Measurements from ENCODE around the gene MGAT5B. TPM values are rescaled to one million over a fixed set of nuclear protein-coding genes. Genes with fewer than 3 reads are reported as not detected.

Gene MGAT5B
- total RNA-seq, 4 donors from 2014 or later, result 0.59 to 3.3 (median 1.5) TPM; not detected in 1

DNA sequence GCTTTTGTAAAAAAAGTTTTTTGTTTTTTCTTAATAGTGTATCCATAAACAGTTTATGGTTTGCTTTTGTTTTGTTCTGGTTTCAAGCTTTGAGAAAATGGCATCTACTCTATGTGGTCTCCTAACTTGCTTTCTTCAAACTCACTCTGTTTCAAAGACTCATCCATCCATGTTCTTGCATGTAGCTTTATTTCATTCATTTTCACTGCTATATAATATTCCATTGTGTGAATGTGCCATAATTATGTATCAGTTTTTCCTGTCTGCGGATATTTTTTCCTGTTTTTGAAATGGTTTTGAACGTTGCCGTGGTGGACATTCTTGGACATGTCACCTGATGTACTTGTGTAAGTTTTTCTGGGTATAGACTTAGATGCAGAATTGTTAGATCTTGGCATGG lies 39.1 kb downstream of the MGAT5B start:
- Histone ChIP-seq H3K4me1 (no peaks in the 10 kb centered on the region), H3K9me3 (no peaks in the 10 kb centered on the region), H3K36me3 (no peaks in the 10 kb centered on the region), H3K27me3 (no peaks in the 10 kb centered on the region), H3K27ac (no peak overlapping the region), H3K4me3 (no peak overlapping the region)
- TF ChIP-seq, protein P1, sequence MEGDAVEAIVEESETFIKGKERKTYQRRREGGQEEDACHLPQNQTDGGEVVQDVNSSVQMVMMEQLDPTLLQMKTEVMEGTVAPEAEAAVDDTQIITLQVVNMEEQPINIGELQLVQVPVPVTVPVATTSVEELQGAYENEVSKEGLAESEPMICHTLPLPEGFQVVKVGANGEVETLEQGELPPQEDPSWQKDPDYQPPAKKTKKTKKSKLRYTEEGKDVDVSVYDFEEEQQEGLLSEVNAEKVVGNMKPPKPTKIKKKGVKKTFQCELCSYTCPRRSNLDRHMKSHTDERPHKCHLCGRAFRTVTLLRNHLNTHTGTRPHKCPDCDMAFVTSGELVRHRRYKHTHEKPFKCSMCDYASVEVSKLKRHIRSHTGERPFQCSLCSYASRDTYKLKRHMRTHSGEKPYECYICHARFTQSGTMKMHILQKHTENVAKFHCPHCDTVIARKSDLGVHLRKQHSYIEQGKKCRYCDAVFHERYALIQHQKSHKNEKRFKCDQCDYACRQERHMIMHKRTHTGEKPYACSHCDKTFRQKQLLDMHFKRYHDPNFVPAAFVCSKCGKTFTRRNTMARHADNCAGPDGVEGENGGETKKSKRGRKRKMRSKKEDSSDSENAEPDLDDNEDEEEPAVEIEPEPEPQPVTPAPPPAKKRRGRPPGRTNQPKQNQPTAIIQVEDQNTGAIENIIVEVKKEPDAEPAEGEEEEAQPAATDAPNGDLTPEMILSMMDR (IDR thresholded peaks at IDR 0.05), result no peak
- TF ChIP-seq POLR2A (IDR thresholded peaks at IDR 0.05), result no peak
- no peak for DNase-seq
- intact Hi-C loops (cut with DNase I; ENCODE audit: low total_unique reads), result no loop called here

DNA sequence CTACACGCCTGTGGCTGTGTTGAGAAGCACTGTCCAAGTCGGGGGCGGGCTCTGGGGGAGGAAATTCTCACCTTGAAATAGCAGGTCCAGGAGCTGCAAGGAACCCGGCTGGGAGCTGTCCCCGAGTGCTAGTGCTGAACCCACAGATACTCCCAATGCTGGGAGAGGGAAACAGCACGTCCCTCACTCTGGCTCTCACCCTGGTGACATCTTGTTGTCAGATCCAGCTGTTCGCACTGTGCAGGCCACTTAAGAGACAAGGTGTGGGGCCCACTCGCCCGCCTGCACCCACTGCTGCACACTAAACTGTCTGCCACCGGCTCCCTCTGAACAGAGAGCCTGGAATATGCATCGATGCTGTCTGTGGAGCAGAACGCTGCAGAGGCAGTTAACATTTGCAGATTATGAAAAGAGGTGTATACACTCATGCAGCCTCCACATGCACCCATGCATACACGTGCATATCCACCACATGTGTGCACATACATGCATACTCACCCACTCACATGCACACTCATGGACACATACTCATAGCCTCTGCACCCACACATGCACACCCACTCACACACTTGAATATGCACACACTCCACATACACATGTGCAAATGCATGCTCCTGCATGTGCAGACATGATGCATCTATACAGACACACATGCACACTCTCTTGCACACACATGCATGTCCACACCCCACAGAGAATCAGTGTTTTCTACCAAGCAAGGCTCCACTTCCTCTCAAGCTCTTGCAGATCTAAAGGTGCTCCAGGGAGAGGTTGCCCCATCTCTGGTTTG lies 42.0 kb downstream of the MGAT5B start:
- no peak for TF ChIP-seq POLR2A (IDR thresholded peaks at IDR 0.05)
- TF ChIP-seq, protein P1 (IDR thresholded peaks at IDR 0.05), result no peak
- no peak overlapping the region for H3K27ac ChIP-seq
- no peaks in the 10 kb centered on the region for H3K4me1 ChIP-seq
- no peak for DNase-seq
- H3K27me3 ChIP-seq, result no peaks in the 10 kb centered on the region
- no peaks in the 10 kb centered on the region for H3K36me3 ChIP-seq
- H3K9me3 ChIP-seq, result no peaks in the 10 kb centered on the region
- no peak overlapping the region for H3K4me3 ChIP-seq
- intact Hi-C loops (cut with DNase I; ENCODE audit: low total_unique reads), result no loop called here

DNA sequence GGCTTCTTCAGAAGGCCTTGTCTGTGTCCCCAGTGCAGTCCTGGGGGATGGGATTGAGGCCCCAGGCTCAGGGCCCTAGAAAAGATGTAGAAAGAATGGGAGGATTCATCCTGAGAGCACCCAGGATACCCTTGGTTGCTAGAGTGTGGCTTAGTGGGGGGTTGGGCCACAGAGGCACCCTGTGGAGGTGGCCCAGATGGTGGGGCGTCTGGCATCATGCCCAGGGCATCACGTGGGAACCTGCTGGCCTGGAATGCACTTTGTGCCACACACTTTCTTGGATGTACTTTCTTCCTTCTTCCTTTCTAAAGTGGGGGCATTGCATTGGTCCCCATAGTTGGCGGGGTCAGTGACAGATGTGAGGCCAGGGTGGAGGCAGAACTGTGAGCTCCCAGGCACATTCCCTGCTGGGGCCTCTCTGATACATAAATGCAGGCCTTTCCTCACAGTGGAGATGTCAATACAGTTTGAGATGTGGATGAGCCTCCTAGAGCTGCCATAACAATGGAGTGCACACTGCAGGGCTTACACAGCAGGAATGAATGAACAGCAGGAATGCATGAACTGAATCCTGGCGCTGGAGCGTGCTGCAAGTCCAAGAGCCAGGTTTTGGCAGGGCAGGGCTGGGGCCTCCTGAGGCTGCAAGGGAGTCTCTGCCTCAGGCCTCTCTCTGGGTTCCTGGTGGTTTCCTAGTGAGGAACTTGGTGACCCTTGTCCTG lies 43.3 kb downstream of the MGAT5B start:
- DNase-seq, result no peak

DNA sequence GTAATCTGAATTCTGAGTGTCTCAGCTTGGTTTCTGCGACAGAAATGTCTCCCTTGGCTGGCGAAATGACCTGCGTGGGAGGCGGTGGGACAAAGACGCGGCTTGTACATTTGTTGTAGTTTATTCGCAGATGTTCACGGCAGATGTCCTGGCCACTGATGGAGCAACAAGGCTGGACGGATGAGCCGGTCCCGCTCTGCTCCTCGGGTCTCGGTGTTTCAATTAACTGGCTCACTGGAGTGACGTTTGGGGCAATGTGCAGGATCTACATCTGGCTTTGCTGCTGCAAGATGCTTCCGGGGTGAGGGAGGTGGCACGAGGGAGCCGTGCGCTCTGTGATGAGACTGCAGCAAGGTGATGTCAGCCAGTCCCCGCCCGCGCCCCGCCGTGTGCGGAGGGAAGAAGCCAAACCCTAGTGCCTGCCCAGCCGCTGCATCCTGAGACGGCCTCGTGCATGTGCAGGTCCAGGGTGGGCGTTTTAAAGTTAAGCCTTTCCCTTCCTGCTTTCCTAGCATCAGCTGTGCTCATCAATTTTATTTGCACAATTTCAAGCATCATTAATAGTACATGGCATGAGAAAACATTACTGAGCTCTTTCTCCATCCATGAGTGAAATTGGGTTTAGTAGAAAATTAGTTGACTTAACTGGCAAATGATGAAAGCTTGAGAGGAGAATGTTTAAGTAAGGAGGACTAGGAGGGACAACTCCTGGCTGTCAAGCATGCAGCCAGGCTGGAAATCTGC lies 44.4 kb downstream of the MGAT5B start:
- no peak for DNase-seq
- H3K9me3 ChIP-seq, result no peaks in the 10 kb centered on the region
- intact Hi-C loops (cut with DNase I; ENCODE audit: low total_unique reads), result no loop called here
- H3K36me3 ChIP-seq, result no peaks in the 10 kb centered on the region
- no peaks in the 10 kb centered on the region for H3K27me3 ChIP-seq
- no peak for TF ChIP-seq POLR2A (IDR thresholded peaks at IDR 0.05)
- TF ChIP-seq, protein P1 (IDR thresholded peaks at IDR 0.05), result no peak
- H3K27ac ChIP-seq, result no peak overlapping the region
- H3K4me3 ChIP-seq, result no peak overlapping the region
- no peaks in the 10 kb centered on the region for H3K4me1 ChIP-seq

More for the DNA sequence above, 43.3 kb downstream of the MGAT5B start:
- Histone ChIP-seq H3K27me3 (no peaks in the 10 kb centered on the region), H3K36me3 (no peaks in the 10 kb centered on the region), H3K27ac (no peak overlapping the region), H3K4me3 (no peak overlapping the region), H3K4me1 (no peaks in the 10 kb centered on the region), H3K9me3 (no peaks in the 10 kb centered on the region)
- intact Hi-C loops (cut with DNase I; ENCODE audit: low total_unique reads), result no loop called here
- TF ChIP-seq, protein P1 (IDR thresholded peaks at IDR 0.05), result no peak
